ENCODE measurements around the gene PHF21B.

GRCh38 chr22:44889255-44889878, 120.4 kb downstream of the PHF21B start:
- TF ChIP-seq, protein P1, sequence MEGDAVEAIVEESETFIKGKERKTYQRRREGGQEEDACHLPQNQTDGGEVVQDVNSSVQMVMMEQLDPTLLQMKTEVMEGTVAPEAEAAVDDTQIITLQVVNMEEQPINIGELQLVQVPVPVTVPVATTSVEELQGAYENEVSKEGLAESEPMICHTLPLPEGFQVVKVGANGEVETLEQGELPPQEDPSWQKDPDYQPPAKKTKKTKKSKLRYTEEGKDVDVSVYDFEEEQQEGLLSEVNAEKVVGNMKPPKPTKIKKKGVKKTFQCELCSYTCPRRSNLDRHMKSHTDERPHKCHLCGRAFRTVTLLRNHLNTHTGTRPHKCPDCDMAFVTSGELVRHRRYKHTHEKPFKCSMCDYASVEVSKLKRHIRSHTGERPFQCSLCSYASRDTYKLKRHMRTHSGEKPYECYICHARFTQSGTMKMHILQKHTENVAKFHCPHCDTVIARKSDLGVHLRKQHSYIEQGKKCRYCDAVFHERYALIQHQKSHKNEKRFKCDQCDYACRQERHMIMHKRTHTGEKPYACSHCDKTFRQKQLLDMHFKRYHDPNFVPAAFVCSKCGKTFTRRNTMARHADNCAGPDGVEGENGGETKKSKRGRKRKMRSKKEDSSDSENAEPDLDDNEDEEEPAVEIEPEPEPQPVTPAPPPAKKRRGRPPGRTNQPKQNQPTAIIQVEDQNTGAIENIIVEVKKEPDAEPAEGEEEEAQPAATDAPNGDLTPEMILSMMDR (IDR thresholded peaks at IDR 0.05), result no peak
- no peak for TF ChIP-seq POLR2A (IDR thresholded peaks at IDR 0.05)
